NB4 (cell line): ENCODE measurements around the gene KRT15.
"Not testable (repeated sequence)": the region's sequence is repeated elsewhere in the genome, so short reads cannot be mapped to it uniquely, and the experiment has no call there.

Source experiments
- DNase-seq: peaks from one replicate; pipeline ENCODE4 v3.0.0; 2010; ENCODE audit warnings: low read depth
- H3K4me3 ChIP-seq: one replicate; pipeline ENCODE4 v1.5.1; 2011; ENCODE audit warnings: mild to moderate bottlenecking, low read depth, low read length, moderate library complexity
- MYC ChIP-seq: IDR thresholded peaks from 2 replicates; pipeline ENCODE4 v1.6.1; 2011; ENCODE audit warnings: low read depth, low read length
- POLR2A ChIP-seq: IDR thresholded peaks from 2 replicates; pipeline ENCODE4 v1.6.1; 2011; ENCODE audit warnings: mild to moderate bottlenecking; ENCODE audit not compliant: insufficient read length; ENCODE audit errors: extremely low read depth
- TF ChIP-seq, protein P1 (sequence below): IDR thresholded peaks from 2 replicates; pipeline ENCODE4 v1.6.1; 2011; ENCODE audit warnings: low read depth, low read length
- TF ChIP-seq, protein P2 (sequence below): IDR thresholded peaks from one replicate; pipeline ENCODE4 v1.5.1; 2012; ENCODE audit warnings: low read depth, low read length

Gene KRT15

DNA sequence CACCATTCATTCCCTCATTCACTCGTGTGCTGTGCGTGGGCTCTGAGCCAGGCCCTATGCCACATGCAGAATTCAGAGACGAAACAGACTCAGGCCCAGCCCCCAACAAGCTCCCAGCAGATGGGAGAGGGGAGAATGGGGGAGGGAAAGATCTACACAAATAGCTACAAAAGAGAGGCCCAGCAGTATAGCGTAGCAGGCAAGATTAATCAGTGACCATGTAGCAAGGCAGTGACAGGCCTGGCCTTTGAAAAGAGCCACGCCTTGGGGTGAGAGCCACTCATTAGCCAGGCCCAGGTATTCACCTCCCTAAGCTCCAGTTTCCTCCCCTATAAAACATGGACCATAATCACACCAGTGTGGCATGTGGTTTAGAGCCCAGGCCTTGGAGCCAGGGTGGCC is 25.8 kb upstream of the KRT15 start:
- H3K4me3 ChIP-seq, result no peak overlapping the region
- no peak for TF ChIP-seq POLR2A
- TF ChIP-seq, protein P1, sequence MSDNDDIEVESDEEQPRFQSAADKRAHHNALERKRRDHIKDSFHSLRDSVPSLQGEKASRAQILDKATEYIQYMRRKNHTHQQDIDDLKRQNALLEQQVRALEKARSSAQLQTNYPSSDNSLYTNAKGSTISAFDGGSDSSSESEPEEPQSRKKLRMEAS, result no peak
- no peak for TF ChIP-seq MYC
- TF ChIP-seq, protein P2, sequence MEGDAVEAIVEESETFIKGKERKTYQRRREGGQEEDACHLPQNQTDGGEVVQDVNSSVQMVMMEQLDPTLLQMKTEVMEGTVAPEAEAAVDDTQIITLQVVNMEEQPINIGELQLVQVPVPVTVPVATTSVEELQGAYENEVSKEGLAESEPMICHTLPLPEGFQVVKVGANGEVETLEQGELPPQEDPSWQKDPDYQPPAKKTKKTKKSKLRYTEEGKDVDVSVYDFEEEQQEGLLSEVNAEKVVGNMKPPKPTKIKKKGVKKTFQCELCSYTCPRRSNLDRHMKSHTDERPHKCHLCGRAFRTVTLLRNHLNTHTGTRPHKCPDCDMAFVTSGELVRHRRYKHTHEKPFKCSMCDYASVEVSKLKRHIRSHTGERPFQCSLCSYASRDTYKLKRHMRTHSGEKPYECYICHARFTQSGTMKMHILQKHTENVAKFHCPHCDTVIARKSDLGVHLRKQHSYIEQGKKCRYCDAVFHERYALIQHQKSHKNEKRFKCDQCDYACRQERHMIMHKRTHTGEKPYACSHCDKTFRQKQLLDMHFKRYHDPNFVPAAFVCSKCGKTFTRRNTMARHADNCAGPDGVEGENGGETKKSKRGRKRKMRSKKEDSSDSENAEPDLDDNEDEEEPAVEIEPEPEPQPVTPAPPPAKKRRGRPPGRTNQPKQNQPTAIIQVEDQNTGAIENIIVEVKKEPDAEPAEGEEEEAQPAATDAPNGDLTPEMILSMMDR, result no peak
- DNase-seq, result no peak

DNA sequence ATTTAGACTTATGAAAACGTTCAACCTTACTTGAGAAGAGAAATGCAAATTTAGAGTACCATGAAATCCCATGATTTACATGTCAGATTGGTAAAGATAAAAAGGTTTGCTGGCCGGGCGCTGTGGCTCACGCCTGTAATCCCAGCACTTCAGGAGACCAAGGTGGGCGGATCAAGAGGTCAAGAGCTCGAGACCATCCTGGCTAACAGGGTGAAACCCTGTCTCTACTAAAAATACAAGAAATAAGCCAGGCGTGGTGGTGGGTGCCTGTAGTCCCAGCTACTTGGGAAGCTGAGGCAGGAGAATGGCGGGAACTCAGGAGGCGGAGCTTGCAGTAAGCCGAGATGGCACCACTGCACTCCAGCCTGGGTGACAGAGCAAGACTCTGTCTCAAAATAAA is 24.1 kb upstream of the KRT15 start:
- DNase-seq, H3K4me3 ChIP-seq: not testable (repeated sequence)

DNA sequence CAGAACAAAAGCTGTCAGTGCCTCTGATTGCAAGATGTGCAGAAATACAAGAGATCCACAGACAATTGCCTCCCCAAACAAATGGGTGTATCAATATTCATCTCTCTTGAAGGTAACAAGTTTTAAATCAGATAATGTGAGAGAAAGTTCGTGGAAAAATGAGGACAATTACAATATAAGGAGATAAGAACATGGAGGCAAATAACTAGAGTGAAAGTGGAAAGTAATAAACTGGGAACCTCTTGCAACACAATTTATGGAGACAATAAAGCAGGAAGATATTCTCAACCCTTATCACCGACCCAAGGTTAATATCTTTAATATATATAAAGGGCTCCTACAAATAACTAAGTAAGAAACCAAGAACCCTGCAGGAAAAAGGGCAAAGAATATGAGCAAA is 23.7 kb upstream of the KRT15 start:
- TF ChIP-seq MYC (no peak), POLR2A (no peak)
- TF ChIP-seq, protein P2, result no peak
- TF ChIP-seq, protein P1, result no peak
- DNase-seq, result no peak

DNA sequence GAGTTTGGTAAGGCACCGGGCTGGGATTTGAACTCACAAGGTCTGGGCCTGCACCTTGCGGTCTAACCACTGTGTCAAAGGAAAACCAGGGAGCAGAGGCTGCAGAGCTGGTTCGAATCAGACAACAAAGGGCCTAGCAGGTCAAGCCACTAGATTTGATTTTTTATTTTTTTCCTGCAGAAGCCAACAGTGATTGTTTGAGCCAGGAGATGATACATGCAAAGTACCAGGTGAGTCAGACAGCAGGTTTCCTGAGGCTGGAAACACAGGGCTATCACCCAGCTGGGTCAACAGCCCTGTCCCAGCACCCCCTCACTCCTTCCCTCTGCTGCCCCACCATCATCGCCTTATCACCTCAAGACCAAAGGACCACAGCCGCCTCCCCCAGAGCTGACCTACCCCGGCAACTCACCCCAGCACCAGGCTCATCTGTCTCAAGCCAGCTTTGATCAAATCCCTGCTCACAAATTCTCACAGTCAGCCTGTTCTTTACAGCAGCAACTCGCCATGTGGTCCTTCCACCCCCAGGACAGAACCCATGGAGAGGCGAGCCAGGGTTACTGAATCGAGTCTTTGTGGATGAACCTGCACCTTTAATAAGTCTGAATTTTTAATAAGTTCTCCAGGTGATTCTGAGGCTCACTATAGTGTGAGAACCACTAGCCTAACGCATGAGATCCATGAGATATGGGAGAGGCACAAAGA is 22.4 kb upstream of the KRT15 start:
- no peak for DNase-seq
- no peak overlapping the region for H3K4me3 ChIP-seq
- TF ChIP-seq MYC (no peak), POLR2A (no peak)
- TF ChIP-seq, protein P1, result no peak
- TF ChIP-seq, protein P2, result no peak

More for the DNA sequence above, 23.7 kb upstream of the KRT15 start:
- H3K4me3 ChIP-seq, result no peak overlapping the region

DNA sequence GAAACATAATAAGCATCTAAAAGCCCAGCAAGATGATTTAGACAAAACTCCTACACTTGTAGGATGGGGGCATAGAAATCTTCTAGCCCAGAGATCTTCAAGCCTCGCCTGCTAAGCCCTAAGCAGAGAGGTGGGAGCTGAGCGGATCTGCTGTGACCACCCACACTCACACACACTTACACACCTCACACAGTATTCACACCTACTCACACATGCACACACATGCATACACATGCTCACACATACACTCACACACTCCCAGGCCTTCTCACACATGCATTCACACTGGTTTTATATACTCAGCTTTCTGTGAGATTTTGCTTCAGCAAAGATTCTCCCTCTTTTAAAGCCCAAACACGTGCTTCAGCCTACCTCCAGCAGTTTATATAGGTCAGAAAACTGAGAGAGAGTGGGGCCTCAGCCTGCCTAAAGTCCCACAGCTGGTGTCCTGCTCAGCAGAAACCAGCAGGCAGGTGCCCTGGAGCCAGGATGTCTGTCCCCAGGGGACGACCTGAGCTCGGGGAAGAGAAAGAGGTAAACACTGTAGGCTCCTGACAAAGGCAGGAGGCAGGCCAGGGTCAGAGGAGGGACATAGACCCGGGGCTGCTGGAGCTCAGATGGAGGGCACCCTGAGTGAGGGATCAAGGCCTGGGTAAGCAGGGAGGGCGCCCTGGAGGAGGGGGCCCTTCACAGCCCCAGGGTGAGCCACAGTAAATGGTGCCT is 21.4 kb upstream of the KRT15 start:
- TF ChIP-seq, protein P2, result no peak
- TF ChIP-seq, protein P1, result no peak
- TF ChIP-seq MYC (no peak), POLR2A (no peak)
- DNase-seq, result no peak

DNA sequence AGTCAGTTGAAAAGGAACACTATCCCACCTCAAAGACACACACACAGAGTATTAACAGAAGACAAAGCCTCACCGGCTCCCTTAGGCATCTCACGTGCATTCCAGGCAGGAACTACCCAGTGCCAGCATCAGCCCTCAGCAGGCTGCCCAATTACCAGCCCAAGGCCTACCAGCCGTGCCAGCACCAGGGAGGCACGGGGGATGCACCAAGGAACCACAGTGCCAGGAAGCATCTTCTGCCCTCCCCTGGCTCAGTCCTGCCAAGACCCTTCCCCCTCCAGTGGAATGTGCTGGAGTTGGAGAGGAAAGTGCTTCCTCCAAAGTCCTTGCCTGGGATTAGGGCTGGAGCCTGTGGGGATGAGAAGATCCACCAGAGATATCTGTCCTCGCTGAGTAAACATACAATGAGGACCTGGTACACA is 20.4 kb upstream of the KRT15 start:
- no peak for DNase-seq
- no peak for TF ChIP-seq POLR2A
- TF ChIP-seq MYC, result no peak
- TF ChIP-seq, protein P1, result no peak
- TF ChIP-seq, protein P2, result no peak
- H3K4me3 ChIP-seq, result no peak overlapping the region

More for the DNA sequence above, 21.4 kb upstream of the KRT15 start:
- H3K4me3 ChIP-seq, result no peak overlapping the region
